HL-60 (cell line): ENCODE results near the gene GADD45G.

ENCODE experiments used
- DNase-seq, 2 experiments: peaks; one replicate each; pipeline ENCODE4 v3.0.0-alpha.2; 2010 to 2020; ENCODE audit warnings: low read depth in 1 of 2, low spot score in 1 of 2
- H3K27ac ChIP-seq: fragments of 250-450 bp; sonication (Bioruptor Pico); replicated peaks from 2 replicates; pipeline ENCODE4 v1.5.1; 2020; ENCODE audit warnings: mild to moderate bottlenecking, moderate library complexity
- H3K27me3 ChIP-seq: fragments of 250-450 bp; sonication (Bioruptor Pico); 2 replicates; pipeline ENCODE4 v1.5.1; 2021; ENCODE audit warnings: mild to moderate bottlenecking, moderate library complexity; ENCODE audit not compliant: insufficient read depth, poor library complexity, severe bottlenecking
- H3K4me3 ChIP-seq: replicated peaks from 2 replicates; pipeline ENCODE4 v1.5.1; 2011; ENCODE audit warnings: mild to moderate bottlenecking, control low read depth, low read length; ENCODE audit not compliant: insufficient read depth
- CTCF ChIP-seq: IDR thresholded peaks from one replicate; pipeline ENCODE4 v1.5.1; 2011; ENCODE audit warnings: low read length, control low read depth, inconsistent platforms; ENCODE audit not compliant: insufficient read depth
- GABPA ChIP-seq: IDR thresholded peaks from 2 replicates; pipeline ENCODE4 v1.6.1; 2012; ENCODE audit warnings: low read depth
- POLR2AphosphoS5 ChIP-seq: IDR thresholded peaks from 2 replicates; pipeline ENCODE4 v1.6.1; 2012; ENCODE audit warnings: low read depth
- REST ChIP-seq: IDR thresholded peaks from 2 replicates; pipeline ENCODE4 v1.6.1; 2012; ENCODE audit warnings: low read depth; ENCODE audit not compliant: insufficient replicate concordance
- SPI1 ChIP-seq: IDR thresholded peaks from 2 replicates; pipeline ENCODE4 v1.6.1; 2012; ENCODE audit warnings: low read depth, mild to moderate bottlenecking, borderline replicate concordance

GADD45G gene

GRCh38 chr9:89654025-89654662 is 49.3 kb downstream of the GADD45G start:
- H3K27me3 ChIP-seq, result peaks cover 4% of the 10 kb centered on the region

GRCh38 chr9:89655056-89655989 is 50.5 kb downstream of the GADD45G start:
- TF ChIP-seq POLR2AphosphoS5, result no peak
- TF ChIP-seq SPI1, result no peak
- no peak for TF ChIP-seq REST
- TF ChIP-seq GABPA, result no peak
- no peak for TF ChIP-seq CTCF
- Histone ChIP-seq H3K4me3 (no peak overlapping the region), H3K27me3 (peaks cover 2% of the 10 kb centered on the region), H3K27ac (no peak overlapping the region)
- DNase-seq, result no peak

More at GRCh38 chr9:89654025-89654662, 49.3 kb downstream of the GADD45G start:
- no peak overlapping the region for H3K27ac ChIP-seq
- no peak for DNase-seq
- no peak overlapping the region for H3K4me3 ChIP-seq
- TF ChIP-seq CTCF, result no peak
- TF ChIP-seq GABPA, result no peak
- TF ChIP-seq REST, result no peak
- TF ChIP-seq POLR2AphosphoS5, result no peak
- no peak for TF ChIP-seq SPI1
